Thoracic aorta (tissue), 2 donors: Measurements from ENCODE around the gene CABP1. TPM values are rescaled to one million over a fixed set of nuclear protein-coding genes. Genes with fewer than 3 reads are reported as not detected.
"Not testable (repeated sequence)": the region's sequence is repeated elsewhere in the genome, so short reads cannot be mapped to it uniquely, and the experiment has no call there.

Source experiments
- ATAC-seq: fragments of 150-250 bp; one replicate; pipeline ENCODE4 v1.8.0; 2017; ENCODE audit warnings: low read depth; ENCODE audit not compliant: insufficient number of reproducible peaks, low FRiP score
- DNase-seq: peaks from one replicate; pipeline ENCODE4 v3.0.0-alpha.2; 2020; ENCODE audit warnings: low spot score
- H3K27ac ChIP-seq, 2 donors: fragments of 200-600 bp; sonication (generic); 1 replicate in 1 of 2; 2 replicates in 1 of 2; pipeline ENCODE4 v1.5.1; 2016; ENCODE audit warnings: mild to moderate bottlenecking in 2 of 2, moderate library complexity in 2 of 2
- H3K27me3 ChIP-seq: fragments of 200-600 bp; sonication (generic); replicated peaks from 2 replicates; pipeline ENCODE4 v1.6.0; 2016; ENCODE audit warnings: mild to moderate bottlenecking; ENCODE audit not compliant: insufficient read depth
- H3K36me3 ChIP-seq: fragments of 200-600 bp; sonication (generic); one replicate; pipeline ENCODE4 v1.5.1; 2016
- H3K4me1 ChIP-seq, 2 donors: fragments of 200-600 bp; sonication (generic); 1 replicate in 1 of 2; 2 replicates in 1 of 2; pipeline versions ENCODE4 v1.5.1 to v1.6.0; 2016; ENCODE audit warnings: low read depth in 2 of 2, mild to moderate bottlenecking in 1 of 2; ENCODE audit not compliant: control insufficient read depth in 1 of 2
- H3K4me3 ChIP-seq: fragments of 200-600 bp; sonication (generic); 2 replicates; pipeline ENCODE4 v1.5.1; 2016; ENCODE audit warnings: mild to moderate bottlenecking
- H3K9me3 ChIP-seq: fragments of 200-600 bp; sonication (generic); 2 replicates; pipeline ENCODE4 v1.5.1; 2016
- total RNA-seq, 2 donors: library from RNA; depleted of rRNA; stranded (reverse); fragments of >200 nt; gene quantifications; one replicate each; pipeline versions ENCODE4 v1.1.0 to v1.2.3, GENCODE V29; 2016
- TF ChIP-seq, protein P1 (sequence below): fragments of 200-600 bp; sonication (generic); IDR thresholded peaks from one replicate; pipeline ENCODE4 v1.5.1; 2019; ENCODE audit warnings: antibody characterized with exemption

The CABP1 gene
- total RNA-seq, 2 donors from 2014 or later = 1.4 TPM; not detected in 1

DNA sequence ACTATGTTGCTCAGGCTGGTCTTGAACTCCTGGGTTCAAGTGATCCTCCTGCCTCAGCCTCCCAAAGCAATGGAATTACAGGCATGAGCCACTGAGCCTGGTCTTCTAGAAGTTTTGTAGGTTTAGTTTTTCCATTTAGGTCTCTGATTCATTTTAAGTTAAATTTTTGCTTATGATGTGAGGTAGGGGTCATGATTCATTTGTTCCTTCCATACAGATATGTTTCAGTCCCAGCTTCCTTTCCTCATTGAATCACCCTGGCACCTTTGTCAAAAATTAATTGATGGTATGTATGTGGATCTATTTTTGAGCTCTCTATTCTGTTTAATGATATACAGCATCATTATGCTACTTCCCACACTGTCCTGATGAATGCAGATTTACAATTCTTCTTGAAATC lies 25.6 kb upstream of the CABP1 start:
- no peaks in the 10 kb centered on the region for H3K9me3 ChIP-seq
- H3K4me3 ChIP-seq = no peak overlapping the region
- no peak for DNase-seq
- no peak overlapping the region for H3K27ac ChIP-seq
- no peaks in the 10 kb centered on the region for H3K27me3 ChIP-seq
- H3K36me3 ChIP-seq = no peaks in the 10 kb centered on the region
- TF ChIP-seq, protein P1, sequence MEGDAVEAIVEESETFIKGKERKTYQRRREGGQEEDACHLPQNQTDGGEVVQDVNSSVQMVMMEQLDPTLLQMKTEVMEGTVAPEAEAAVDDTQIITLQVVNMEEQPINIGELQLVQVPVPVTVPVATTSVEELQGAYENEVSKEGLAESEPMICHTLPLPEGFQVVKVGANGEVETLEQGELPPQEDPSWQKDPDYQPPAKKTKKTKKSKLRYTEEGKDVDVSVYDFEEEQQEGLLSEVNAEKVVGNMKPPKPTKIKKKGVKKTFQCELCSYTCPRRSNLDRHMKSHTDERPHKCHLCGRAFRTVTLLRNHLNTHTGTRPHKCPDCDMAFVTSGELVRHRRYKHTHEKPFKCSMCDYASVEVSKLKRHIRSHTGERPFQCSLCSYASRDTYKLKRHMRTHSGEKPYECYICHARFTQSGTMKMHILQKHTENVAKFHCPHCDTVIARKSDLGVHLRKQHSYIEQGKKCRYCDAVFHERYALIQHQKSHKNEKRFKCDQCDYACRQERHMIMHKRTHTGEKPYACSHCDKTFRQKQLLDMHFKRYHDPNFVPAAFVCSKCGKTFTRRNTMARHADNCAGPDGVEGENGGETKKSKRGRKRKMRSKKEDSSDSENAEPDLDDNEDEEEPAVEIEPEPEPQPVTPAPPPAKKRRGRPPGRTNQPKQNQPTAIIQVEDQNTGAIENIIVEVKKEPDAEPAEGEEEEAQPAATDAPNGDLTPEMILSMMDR = no peak
- no peak for ATAC-seq
- no peaks in the 10 kb centered on the region for H3K4me1 ChIP-seq

DNA sequence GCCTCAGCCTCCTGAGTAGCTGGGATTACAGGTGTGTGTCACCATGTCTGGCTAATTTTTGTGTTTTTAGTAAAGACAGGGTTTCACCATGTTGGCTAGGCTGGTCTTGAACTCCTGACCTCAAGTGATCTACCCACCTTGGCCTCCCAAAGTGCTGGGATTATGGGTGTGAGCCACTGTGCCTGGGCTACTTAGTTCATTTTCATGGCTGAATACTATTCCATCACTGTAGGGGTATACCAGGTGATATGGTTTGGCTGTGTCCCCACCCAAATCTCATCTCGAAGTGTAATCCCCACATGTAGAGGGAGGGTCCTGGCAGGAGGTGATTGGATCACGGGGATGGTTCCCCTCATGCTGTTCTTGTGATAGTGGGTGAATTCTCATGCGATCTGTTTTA lies 23.2 kb upstream of the CABP1 start:
- not testable (repeated sequence) for H3K9me3 ChIP-seq, H3K27ac ChIP-seq, H3K4me3 ChIP-seq, DNase-seq, ATAC-seq, H3K36me3 ChIP-seq, H3K27me3 ChIP-seq, H3K4me1 ChIP-seq

DNA sequence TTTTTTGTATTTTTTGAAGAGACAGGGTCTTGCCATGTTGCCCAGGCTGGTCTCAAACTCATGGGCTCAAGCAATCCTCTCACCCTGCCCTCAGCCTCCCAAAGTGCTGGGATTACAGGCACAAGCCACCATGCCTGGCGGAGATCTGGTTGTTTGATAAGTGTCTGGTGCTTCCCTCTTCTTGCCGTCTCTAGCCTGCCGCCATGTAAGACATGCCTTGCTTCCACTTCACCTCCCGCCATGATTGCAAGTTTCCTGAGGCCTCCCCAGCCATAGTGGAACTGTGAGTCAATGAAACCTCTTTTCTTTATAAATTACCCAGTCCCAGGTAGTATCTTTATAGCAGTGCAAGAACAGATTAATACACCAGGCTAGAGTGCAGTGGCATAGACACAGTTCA lies 22.7 kb upstream of the CABP1 start:
- DNase-seq, H3K9me3 ChIP-seq, H3K27ac ChIP-seq, H3K4me3 ChIP-seq, H3K4me1 ChIP-seq, H3K27me3 ChIP-seq, ATAC-seq, H3K36me3 ChIP-seq: not testable (repeated sequence)

DNA sequence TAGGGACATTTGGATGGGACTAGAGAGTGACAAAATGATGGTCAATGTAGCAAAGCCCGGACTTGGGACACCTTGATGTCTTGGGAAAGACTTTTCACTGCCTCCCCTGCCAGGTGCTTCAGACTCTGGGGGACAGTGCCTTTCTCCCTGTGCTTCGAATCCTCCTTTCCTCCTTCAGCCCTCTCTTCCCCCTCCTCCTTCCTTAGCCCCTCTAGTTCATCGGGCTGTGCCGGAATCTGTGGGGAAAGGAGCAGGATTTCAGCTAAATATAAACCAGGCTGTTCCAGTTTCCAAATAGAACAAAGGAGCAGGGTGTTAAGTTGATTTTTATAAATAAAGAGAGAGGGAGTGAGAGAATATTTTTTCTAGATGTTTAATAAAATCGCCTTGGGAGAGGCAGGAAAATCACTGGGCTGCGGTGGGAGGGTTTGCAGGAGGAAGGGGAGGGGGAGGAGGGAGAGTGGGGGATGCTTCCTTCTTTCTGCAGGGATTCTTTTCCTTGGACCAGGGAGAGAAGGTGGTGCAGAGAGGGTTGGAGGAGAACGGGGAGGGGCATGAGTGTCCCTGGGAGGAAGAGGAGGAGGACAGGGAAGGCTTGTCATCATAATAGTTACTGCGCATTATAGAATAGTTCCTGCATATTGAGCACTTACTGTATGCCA lies 21.3 kb upstream of the CABP1 start:
- Histone ChIP-seq H3K4me1 (no peaks in the 10 kb centered on the region), H3K4me3 (no peak overlapping the region), H3K36me3 (no peaks in the 10 kb centered on the region), H3K9me3 (no peaks in the 10 kb centered on the region), H3K27me3 (no peaks in the 10 kb centered on the region), H3K27ac (no peak overlapping the region)
- TF ChIP-seq, protein P1 = no peak
- DNase-seq (no peak), ATAC-seq (no peak)

DNA sequence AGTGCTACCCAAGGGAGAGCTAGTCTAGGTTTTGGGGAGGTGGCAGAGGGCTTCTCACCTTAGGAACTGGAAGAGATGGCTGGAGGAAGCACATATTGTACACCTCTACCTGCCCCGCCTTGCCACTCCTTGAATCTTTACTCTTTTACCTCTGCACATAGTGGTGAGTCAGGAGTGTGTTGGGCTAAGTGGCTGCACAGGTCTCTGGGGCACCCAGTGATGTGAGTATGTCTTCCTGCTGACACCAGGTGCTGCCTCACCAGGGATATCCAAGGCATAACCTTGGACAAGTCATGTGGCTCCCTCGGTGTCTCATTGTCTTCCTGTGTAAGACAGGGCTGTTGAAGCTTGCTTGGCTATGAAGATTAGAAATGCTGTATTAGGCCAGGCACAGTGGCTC lies 19.8 kb upstream of the CABP1 start:
- DNase-seq (no peak), ATAC-seq (no peak)
- Histone ChIP-seq H3K9me3 (no peaks in the 10 kb centered on the region), H3K27me3 (no peaks in the 10 kb centered on the region), H3K36me3 (no peaks in the 10 kb centered on the region), H3K27ac (no peak overlapping the region), H3K4me3 (no peak overlapping the region), H3K4me1 (no peaks in the 10 kb centered on the region)
- TF ChIP-seq, protein P1 = no peak

DNA sequence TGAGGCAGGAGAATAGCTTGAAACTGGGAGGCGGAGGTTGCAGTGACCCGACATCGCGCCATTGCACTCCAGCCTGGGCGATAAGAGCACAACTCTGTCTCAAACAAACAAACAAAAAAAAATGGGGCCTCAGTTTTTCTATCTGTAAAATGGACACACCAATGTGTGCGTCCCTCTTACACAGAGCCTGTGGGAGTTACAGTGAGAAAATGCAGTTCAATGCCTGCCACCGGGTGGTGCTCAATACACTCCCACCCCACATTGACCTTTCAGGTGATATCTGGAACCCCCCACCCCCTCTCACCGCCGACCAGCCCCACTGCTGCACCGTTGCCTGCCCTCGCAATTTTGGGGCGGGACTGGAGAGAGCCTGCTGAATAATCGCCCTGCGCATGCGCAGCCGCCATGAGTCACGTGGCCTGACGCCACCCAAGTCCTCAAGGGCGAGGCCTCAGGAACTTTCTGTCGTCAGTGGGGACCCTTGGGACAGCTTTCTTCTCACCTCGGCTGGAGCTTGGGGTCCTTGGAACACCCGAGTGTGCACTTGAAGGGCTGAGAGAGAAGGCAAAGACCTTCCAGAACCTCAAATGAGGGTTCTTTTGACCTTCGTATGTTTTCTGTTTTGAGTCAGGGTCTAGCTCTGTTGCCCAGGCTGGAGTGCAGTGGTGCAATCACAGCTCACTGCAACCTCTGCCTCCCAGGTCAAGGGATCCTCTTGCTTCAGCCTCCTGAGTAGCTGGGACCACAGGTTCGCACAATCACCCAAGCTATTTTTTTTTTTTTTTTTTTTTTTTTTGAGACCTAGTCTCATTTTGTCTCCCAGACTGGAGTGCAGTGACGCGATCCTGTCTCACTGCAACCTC lies 14.6 kb upstream of the CABP1 start:
- no peaks in the 10 kb centered on the region for H3K9me3 ChIP-seq
- H3K36me3 ChIP-seq = no peaks in the 10 kb centered on the region
- no peak overlapping the region for H3K27ac ChIP-seq
- no peak overlapping the region for H3K4me3 ChIP-seq
- TF ChIP-seq, protein P1 = no peak
- DNase-seq (no peak), ATAC-seq (no peak)
- no peaks in the 10 kb centered on the region for H3K27me3 ChIP-seq
- H3K4me1 ChIP-seq = no peaks in the 10 kb centered on the region
